ENCODE results near the gene FBXO24.
"Not testable (repeated sequence)": the region's sequence is repeated elsewhere in the genome, so short reads cannot be mapped to it uniquely, and the experiment has no call there.

The FBXO24 gene

GRCh38 chr7:100561491-100562194, 24.5 kb upstream of the FBXO24 start:
- no peak for TF ChIP-seq CTCF (conservative IDR thresholded peaks at IDR 0.05; ENCODE audit: control insufficient read depth, insufficient read depth, low read depth, low read length)
- H3K4me3 ChIP-seq (ENCODE audit: control insufficient read depth, low read depth, low read length): no peak overlapping the region
- no peak for DNase-seq (ENCODE audit: low read depth)

- no peak for DNase-seq (ENCODE audit: low read depth)
- no peak overlapping the region for H3K4me3 ChIP-seq (ENCODE audit: control insufficient read depth, low read depth, low read length)
- no peak for TF ChIP-seq CTCF (conservative IDR thresholded peaks at IDR 0.05; ENCODE audit: control insufficient read depth, insufficient read depth, low read depth, low read length)
These were observed 23.7 kb upstream of the FBXO24 start for GRCh38 chr7:100562195-100563099.

GRCh38 chr7:100563100-100563564, 23.0 kb upstream of the FBXO24 start:
- no peak overlapping the region for H3K4me3 ChIP-seq (ENCODE audit: control insufficient read depth, low read depth, low read length)
- TF ChIP-seq CTCF (conservative IDR thresholded peaks at IDR 0.05; ENCODE audit: control insufficient read depth, insufficient read depth, low read depth, low read length): no peak
- no peak for DNase-seq (ENCODE audit: low read depth)

- TF ChIP-seq CTCF (conservative IDR thresholded peaks at IDR 0.05; ENCODE audit: control insufficient read depth, insufficient read depth, low read depth, low read length): peak; percentile 95
- DNase-seq (ENCODE audit: low read depth): peak; percentile 64
These were observed 22.2 kb upstream of the FBXO24 start for GRCh38 chr7:100563809-100564400.

GRCh38 chr7:100564405-100564804, 21.7 kb upstream of the FBXO24 start:
- DNase-seq (ENCODE audit: low read depth); H3K4me3 ChIP-seq (ENCODE audit: control insufficient read depth, low read depth, low read length): not testable (repeated sequence)

More at GRCh38 chr7:100563809-100564400, 22.2 kb upstream of the FBXO24 start:
- no peak overlapping the region for H3K4me3 ChIP-seq (ENCODE audit: control insufficient read depth, low read depth, low read length)

GRCh38 chr7:100565133-100565571, 21.0 kb upstream of the FBXO24 start:
- no peak for TF ChIP-seq CTCF (conservative IDR thresholded peaks at IDR 0.05; ENCODE audit: control insufficient read depth, insufficient read depth, low read depth, low read length)
- no peak overlapping the region for H3K4me3 ChIP-seq (ENCODE audit: control insufficient read depth, low read depth, low read length)
- DNase-seq (ENCODE audit: low read depth): no peak
